ENCODE measurements around the gene BOLA2B. TPM values are rescaled to one million over a fixed set of nuclear protein-coding genes. Genes with fewer than 3 reads are reported as not detected.

Gene BOLA2B
- total RNA-seq, 1 donor from 2014 or later = 48.7 TPM

DNA sequence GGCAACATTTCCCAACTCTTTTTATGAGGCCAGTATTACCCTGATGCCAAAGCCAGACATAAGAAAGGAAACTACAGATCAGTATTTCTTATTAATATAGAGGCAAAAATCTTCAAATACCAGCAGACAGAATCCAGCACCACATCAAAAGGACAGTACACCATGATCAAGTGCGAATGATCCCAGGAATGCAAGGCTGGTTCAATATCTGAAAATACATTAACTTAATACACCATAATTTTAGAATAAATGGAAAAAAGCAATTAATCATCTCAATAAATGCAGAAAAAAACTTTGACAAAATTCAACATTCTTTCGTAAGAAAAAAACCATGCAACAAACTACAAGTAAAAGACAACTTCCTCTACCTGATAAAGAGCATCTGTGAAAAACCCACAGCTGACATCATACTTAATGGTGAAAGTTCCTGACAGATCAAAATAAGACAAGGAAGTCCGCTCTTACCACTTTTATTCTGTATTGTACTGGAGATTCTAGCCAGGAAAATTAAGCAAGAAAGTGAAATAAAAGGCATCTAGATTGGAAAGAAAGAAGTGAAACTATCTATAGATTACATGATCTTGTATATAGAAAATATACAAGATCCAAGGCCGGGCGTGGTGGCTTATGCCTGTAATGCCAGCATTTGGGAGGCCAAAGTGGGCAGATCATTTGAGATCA, 44.1 kb downstream of the BOLA2B start:
- DNase-seq = no peak
- no peak for ATAC-seq (ENCODE audit: poor library complexity)
- intact Hi-C loops (cut with DNase I) = no loop called here

DNA sequence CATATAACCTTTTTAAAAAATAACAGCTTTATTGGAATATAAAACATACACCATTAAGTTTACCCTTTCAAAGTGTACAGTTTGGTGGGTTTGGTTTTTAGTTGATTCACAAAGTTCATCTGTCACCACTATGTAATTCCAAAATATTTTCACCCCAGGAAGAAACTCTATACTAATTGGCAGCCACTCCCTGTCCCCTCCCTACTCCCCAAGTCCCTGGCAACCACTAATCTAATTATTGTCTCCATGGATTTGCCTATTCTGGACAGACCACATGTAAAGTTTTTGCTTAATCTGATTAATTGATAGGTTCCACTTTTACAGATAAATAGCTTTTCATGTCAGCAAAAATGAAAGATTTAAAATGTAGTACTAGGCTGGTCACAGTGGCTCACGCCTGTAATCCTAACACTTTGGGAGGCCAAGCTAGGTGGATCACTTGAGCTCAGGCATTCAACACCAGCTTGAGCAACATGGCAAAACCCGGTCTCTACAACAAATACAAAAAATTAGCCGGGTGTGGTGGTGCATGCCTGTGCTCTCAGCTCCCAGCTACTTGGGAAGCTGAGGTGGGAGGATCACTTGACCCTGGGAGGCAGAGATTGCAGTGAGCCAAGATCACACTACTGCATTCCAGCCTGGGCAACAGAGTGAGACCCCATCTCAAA, 45.5 kb downstream of the BOLA2B start:
- intact Hi-C loops (cut with DNase I) = no loop called here
- no peak for ATAC-seq (ENCODE audit: poor library complexity)
- no peak for DNase-seq

DNA sequence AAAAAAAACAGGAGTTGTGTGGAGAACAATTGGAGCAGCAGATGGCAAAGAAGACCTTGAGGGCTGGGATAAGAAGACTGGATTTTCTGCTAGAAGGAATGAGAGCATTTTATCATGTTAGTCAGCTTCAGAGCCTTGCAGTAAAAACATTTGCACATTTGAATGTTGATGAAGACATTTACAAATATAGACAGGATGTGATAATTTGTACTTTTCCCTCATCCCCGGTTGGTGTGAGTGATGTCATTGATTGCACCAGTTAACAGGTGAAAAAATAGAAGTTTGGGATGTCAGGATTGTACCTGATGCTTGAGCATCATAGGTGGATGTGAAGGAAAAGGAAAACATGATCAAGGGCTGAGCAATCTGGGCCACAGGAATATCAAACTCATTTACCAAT, 47.8 kb downstream of the BOLA2B start:
- intact Hi-C loops (cut with DNase I) = no loop called here

DNA sequence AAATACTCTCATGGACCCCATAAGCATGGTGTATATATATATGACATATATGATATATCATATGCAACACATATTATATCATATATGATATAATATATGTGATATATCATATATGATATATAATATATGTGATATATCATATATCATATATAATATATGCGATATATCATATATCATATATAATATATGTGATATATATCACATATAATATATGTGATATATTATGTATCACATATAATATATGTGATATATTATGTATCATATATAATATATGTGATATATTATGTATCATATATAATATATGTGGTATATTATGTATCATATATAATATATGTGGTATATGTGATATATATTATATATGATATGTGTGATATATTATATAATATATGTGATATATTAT, 48.5 kb downstream of the BOLA2B start:
- ATAC-seq (ENCODE audit: poor library complexity) (no peak), DNase-seq (no peak)
- intact Hi-C loops (cut with DNase I) = no loop called here

More for the DNA sequence above, 47.8 kb downstream of the BOLA2B start:
- DNase-seq (no peak), ATAC-seq (ENCODE audit: poor library complexity) (no peak)

DNA sequence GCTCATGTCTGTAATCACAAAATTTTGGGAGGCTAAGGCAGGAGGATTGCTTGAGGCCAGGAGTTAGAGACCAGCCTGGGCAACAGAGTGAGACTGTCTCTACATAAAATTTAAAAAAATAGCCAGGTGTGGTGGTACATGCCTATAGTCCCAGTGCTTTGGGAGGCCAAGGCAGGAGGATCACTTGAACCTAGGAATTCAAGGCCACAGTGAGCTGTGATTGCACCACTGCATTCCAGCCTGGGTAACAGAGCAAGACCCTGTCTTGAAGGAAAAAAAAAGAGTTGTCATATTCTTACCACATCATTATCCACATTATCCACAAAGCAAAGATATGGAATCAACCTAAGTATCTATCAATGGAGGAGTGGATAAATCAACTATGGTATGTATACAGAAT, 49.4 kb downstream of the BOLA2B start:
- intact Hi-C loops (cut with DNase I) = no loop called here
- DNase-seq = no peak
- no peak for ATAC-seq (ENCODE audit: poor library complexity)

DNA sequence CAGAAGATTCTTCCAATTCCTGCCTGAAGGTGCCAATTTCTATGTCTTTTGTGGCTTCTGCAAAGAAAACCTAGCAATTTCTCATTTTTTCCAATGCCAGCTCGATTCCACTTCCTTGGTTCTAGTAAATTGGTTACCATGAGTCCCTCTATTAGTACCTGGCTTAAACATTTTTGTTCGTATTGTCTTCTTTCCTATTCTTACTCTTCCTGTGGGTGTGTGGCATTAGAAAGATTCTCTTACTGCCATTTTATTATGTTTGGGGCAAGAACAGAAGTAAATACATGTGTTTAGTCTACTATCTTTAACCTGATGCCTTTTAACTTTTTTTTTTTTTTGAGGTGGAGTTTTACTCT, 50.1 kb downstream of the BOLA2B start:
- intact Hi-C loops (cut with DNase I) = no loop called here
- ATAC-seq (ENCODE audit: poor library complexity) (no peak), DNase-seq (no peak)

Other genes starting within 250 kb of the BOLA2B start
- 70.6 TPM for gene TMEM219, start 231.6 kb downstream of the BOLA2B start, total RNA-seq
- 29.7 TPM for gene TAOK2, start 219.8 kb downstream of the BOLA2B start, total RNA-seq
- 19.5 TPM for gene HIRIP3, start 198.0 kb downstream of the BOLA2B start, total RNA-seq
- 28.0 TPM for gene INO80E, start 197.4 kb downstream of the BOLA2B start, total RNA-seq
- 0.13 TPM for gene DOC2A, start 182.6 kb downstream of the BOLA2B start, total RNA-seq
- gene C16orf92, start 170.5 kb downstream of the BOLA2B start, total RNA-seq = not detected
- gene TLCD3B, start 162.4 kb downstream of the BOLA2B start, total RNA-seq = not detected
- 3,843 TPM for gene ALDOA, start 127.9 kb downstream of the BOLA2B start, total RNA-seq
- gene PPP4C, start 117.7 kb downstream of the BOLA2B start, total RNA-seq = 33.2 TPM
- gene TBX6, start 101.7 kb downstream of the BOLA2B start, total RNA-seq = 1.0 TPM
- gene YPEL3, start 97.5 kb downstream of the BOLA2B start, total RNA-seq = 64.1 TPM
- gene GDPD3, start 80.1 kb downstream of the BOLA2B start, total RNA-seq = 2.6 TPM
- 50.8 TPM for gene MAPK3, start 70.4 kb downstream of the BOLA2B start, total RNA-seq
- 8.4 TPM for gene CORO1A, start 10.1 kb downstream of the BOLA2B start, total RNA-seq
- 16.2 TPM for gene SLX1A, start 209 bp upstream of the BOLA2B start, total RNA-seq
- gene SULT1A3, start 5.6 kb upstream of the BOLA2B start, total RNA-seq = 3.3 TPM
- gene NPIPB13, start 54.8 kb upstream of the BOLA2B start, total RNA-seq = 5.9 TPM
- 34.1 TPM for gene CD2BP2, start 161.6 kb upstream of the BOLA2B start, total RNA-seq
- 24.4 TPM for gene TBC1D10B, start 176.8 kb upstream of the BOLA2B start, total RNA-seq
- gene MYL11, start 181.1 kb upstream of the BOLA2B start, total RNA-seq = not detected
- 0.97 TPM for gene SEPTIN1, start 188.9 kb upstream of the BOLA2B start, total RNA-seq
- gene ZNF48, start 201.8 kb upstream of the BOLA2B start, total RNA-seq = 5.1 TPM
- gene ZNF771, start 213.9 kb upstream of the BOLA2B start, total RNA-seq = 6.2 TPM
- 38.4 TPM for gene DCTPP1, start 236.4 kb upstream of the BOLA2B start, total RNA-seq